Mammary epithelial cell (primary cell): Measurements from ENCODE around the gene HSD3B7.

Experiments
- CTCF ChIP-seq, 2 donors: IDR thresholded peaks in 1 of 2; conservative IDR thresholded peaks in 1 of 2; 2 replicates each; pipeline ENCODE4 v1.5.1; 2011 to 2012; ENCODE audit warnings: inconsistent platforms in 2 of 2, low read length in 2 of 2, mild to moderate bottlenecking in 2 of 2, control low read depth in 1 of 2, low read depth in 1 of 2; ENCODE audit not compliant: insufficient read depth in 1 of 2; ENCODE audit errors: extremely low read depth in 1 of 2
- EZH2 ChIP-seq: IDR thresholded peaks from 2 replicates; pipeline ENCODE4 v1.6.1; 2012; ENCODE audit warnings: low read length, inconsistent platforms, borderline replicate concordance

- TF ChIP-seq CTCF (conservative IDR thresholded peaks at IDR 0.05 in 1 of 2, IDR thresholded peaks at IDR 0.05 in 1 of 2; ENCODE audit: extremely low read depth in 1 of 2, insufficient read depth in 1 of 2, low read depth in 1 of 2, low read length in 2 of 2), result no peak
- no peak for TF ChIP-seq EZH2
These were observed 20.5 kb downstream of the HSD3B7 start for GRCh38 chr16:31005350-31006085.
